SK-MEL-5 (cell line): Measurements from ENCODE around the gene PRKACA. TPM values are rescaled to one million over a fixed set of nuclear protein-coding genes. Genes with fewer than 3 reads are reported as not detected.
A peak's percentile ranks its signal among the peaks of the same experiment; 100 is the strongest.
"Not testable (repeated sequence)": the region's sequence is repeated elsewhere in the genome, so short reads cannot be mapped to it uniquely, and the experiment has no call there.

Source experiments
- DNase-seq: peaks from one replicate; pipeline ENCODE4 v3.0.0-alpha.2; 2016; ENCODE audit warnings: low read depth, low spot score
- in situ Hi-C: cut with HindIII; loops from 2 replicates; pipeline ENCODE4 v1.10.0; 2016; ENCODE audit warnings: low sequenced_read_pairs, high pct_unique_total_duplicates, low pct_unique_long_range_greater_than_20kb
- total RNA-seq: library from RNA; depleted of rRNA; stranded (reverse); fragments of >200 nt; shearing (Covaris generic); gene quantifications from 2 replicates; pipeline ENCODE4 v1.2.3, GENCODE V29; 2014; rRNA removed

PRKACA gene
- total RNA-seq, 1 experiment from 2014 or later, result 15.3 TPM

DNA sequence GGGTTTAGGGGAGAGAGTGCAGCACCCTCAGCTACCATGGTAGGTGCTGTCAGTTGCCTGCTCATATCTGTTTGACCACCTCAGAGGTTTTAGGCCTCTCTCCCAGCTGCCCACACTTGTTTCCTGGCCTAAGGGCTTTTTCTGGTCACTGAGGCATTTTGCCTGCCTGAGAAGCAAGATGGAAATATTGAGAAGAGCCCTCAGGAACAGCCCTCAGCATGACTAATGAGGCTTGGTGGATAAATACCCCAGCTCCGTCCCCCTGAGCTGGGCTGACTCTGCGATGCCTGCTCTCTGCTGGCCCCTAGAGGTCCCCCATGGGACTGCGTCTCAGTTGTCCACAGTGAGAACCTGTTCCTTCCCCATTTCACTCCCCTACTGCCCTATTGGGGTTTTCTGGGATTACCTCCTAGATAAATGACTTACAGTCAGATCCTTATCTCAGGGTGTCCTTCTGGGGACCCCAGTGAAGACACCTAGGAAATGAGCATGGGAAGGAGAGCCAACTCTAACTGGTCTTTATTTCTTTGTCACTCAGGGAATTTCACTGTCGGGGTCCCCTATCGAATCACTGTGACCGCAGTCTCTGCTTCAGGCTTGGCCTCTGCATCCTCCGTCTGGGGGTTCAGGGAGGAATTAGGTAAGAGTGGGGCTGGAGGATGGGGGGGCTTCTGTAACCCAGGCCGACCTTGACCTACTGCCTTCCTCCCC is 69.0 kb downstream of the PRKACA start:
- in situ Hi-C loops, result no loop called here
- DNase-seq, result peak; percentile 47

DNA sequence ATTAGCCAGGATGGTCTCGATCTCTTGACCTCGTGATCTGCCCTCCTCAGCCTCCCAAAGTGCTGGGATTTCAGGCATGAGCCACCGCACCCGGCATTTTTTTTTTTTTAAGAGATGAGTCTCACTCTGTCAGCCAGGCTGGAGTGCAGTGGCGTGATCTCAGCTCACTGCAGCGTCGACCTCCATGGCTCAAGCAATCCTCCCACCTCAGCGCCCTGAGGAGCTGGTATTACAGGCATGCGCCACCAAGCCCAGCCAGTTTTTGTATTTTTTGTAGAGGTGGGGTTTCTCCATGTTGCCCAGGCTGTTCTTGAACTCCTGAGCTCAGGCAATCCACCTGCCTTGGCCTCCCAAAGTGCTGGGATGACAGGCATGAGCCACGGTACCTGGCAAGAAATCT is 69.7 kb downstream of the PRKACA start:
- DNase-seq, in situ Hi-C loops: not testable (repeated sequence)

DNA sequence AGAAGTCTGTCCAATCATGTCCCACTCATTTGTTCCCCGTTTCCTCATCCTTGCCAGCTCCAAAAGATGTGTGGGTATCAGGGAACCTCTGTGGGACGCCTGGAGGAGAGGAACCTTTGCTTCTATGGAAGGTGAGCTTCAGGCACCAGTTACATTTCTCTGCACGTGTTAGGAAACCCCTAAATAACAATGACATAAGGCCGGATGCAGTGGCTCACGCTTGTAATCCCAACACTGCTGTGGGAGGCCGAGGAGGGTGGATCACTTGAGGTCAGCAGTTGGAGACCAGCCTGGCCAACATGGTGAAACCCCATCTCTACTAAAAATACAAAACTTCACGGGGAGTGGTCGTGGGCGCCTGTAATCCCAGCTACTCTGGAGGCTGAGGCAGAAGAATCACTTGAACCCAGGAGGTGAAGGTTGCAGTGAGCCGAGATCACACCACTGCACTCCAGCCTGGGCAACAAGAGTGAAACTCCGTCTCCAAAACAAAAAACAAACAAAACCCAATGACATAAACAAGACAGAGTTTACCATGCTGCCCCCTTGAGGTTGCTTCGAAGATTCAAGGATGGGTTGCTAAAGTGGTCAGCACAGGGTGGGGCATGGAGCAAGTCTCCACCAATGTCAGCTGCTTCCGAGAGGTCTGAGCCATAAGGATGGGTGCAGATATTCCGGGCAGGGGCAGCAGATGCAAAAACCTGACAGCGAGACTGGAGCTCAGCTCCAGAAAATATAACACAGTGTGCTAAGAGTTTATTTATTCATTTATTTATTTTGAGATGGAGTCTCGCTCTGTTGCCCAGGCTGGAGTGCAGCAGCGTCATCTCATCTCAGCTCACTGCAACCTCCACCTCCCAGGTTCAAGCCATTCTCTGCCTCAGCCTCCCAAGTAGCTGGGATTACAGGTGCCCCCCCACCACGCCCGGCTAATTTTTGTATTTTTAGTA is 74.6 kb downstream of the PRKACA start:
- DNase-seq, result peak; percentile 89
- in situ Hi-C loops, result not testable (repeated sequence)

Other genes starting within 250 kb of the PRKACA start
- not detected in 2 replicates for gene NANOS3, start 240.6 kb downstream of the PRKACA start, total RNA-seq
- gene BRME1, start 211.6 kb downstream of the PRKACA start, total RNA-seq, result 0.56 and 1.1 TPM in 2 replicates
- 10.5 and 11.0 TPM in 2 replicates for gene CC2D1A, start 211.6 kb downstream of the PRKACA start, total RNA-seq
- not detected in 2 replicates for gene PODNL1, start 179.3 kb downstream of the PRKACA start, total RNA-seq
- gene DCAF15, start 165.3 kb downstream of the PRKACA start, total RNA-seq, result 8.3 and 9.3 TPM in 2 replicates
- 0.87 and 0.90 TPM in 2 replicates for gene RFX1, start 111.4 kb downstream of the PRKACA start, total RNA-seq
- gene RLN3, start 89.6 kb downstream of the PRKACA start, total RNA-seq, result not detected in 2 replicates
- 2.6 and 4.3 TPM in 2 replicates for gene IL27RA, start 86.0 kb downstream of the PRKACA start, total RNA-seq
- not detected in 2 replicates for gene PALM3, start 55.7 kb downstream of the PRKACA start, total RNA-seq
- gene MISP3, start 45.0 kb downstream of the PRKACA start, total RNA-seq, result 0.53 and 0.77 TPM in 2 replicates
- not detected in 2 replicates for gene C19orf67, start 32.0 kb downstream of the PRKACA start, total RNA-seq
- gene SAMD1, start 27.0 kb downstream of the PRKACA start, total RNA-seq, result 17.2 and 25.9 TPM in 2 replicates
- 16.6 TPM in 2 replicates for gene ASF1B, start 18.8 kb upstream of the PRKACA start, total RNA-seq
- 5.0 and 8.1 TPM in 2 replicates for gene ADGRL1, start 88.4 kb upstream of the PRKACA start, total RNA-seq